ENCODE results near the gene PHIP. TPM values are rescaled to one million over a fixed set of nuclear protein-coding genes. Genes with fewer than 3 reads are reported as not detected.

PHIP gene
- total RNA-seq, 1 donor from 2014 or later: 60.0 TPM

DNA sequence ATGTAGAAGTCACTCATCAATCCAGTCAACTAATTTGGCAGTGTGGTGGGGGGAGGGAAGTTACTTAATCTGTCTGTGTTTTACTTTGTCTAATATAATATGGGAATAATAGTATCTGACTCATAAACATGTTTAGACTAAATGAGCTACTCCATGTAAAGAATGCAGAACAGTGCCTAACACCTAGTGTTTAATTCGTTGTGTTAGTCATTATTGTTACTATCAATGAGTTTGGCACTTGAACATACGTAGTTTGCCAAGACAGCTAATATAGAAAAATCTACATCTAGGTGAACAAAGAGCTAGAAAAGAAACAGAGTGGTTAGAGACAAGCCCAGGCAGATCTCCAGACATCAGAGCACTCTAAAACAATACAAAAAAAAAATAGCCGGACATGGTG lies 161.6 kb downstream of the PHIP start:
- DNase-seq: no peak

DNA sequence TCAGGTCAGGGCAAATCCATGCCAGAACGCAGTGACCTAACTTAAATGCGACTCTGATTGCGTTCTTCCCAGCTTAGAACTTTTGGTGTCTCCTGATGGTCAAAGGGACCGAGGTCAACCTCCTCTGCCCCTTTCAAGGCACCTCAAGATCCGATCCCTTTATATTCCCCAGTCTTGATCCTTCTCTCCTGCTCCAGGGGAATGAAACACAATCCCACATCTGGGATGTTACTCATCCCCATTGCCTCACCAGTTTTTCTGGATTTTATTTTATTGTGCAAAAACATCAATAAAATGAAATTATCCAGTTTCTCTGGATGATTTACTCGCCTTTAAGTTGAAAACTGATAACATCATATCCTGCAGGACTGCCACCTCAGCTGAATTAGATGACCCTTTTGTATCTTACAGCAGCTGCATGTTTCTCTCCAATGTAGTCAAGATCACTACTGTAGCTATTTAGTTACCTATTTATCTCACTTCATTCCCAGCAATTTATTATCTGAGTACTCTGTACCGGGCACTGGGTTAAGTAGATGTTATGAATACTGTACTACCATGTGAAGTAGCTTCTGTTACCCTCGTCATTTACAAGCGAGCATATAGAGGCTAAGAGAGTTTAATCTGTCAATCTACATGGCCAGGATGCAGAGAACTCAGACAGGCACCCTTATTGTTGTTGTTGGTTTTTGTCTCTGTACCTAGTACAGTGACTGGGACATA lies 166.7 kb downstream of the PHIP start:
- Mint-ChIP-seq H3K27ac (ENCODE audit: unreplicated experiment) (no peak overlapping the region), H3K27me3 (ENCODE audit: unreplicated experiment) (peaks cover 6% of the 10 kb centered on the region), H3K4me3 (ENCODE audit: unreplicated experiment) (peak overlapping the region; percentile 89), H3K36me3 (ENCODE audit: unreplicated experiment) (peaks cover 18% of the 10 kb centered on the region), H3K4me1 (ENCODE audit: low read depth, unreplicated experiment) (peaks cover 3% of the 10 kb centered on the region), H3K9me3 (ENCODE audit: unreplicated experiment) (peaks cover 3% of the 10 kb centered on the region)
- no peak for DNase-seq
- TF ChIP-seq, protein P1, sequence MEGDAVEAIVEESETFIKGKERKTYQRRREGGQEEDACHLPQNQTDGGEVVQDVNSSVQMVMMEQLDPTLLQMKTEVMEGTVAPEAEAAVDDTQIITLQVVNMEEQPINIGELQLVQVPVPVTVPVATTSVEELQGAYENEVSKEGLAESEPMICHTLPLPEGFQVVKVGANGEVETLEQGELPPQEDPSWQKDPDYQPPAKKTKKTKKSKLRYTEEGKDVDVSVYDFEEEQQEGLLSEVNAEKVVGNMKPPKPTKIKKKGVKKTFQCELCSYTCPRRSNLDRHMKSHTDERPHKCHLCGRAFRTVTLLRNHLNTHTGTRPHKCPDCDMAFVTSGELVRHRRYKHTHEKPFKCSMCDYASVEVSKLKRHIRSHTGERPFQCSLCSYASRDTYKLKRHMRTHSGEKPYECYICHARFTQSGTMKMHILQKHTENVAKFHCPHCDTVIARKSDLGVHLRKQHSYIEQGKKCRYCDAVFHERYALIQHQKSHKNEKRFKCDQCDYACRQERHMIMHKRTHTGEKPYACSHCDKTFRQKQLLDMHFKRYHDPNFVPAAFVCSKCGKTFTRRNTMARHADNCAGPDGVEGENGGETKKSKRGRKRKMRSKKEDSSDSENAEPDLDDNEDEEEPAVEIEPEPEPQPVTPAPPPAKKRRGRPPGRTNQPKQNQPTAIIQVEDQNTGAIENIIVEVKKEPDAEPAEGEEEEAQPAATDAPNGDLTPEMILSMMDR (IDR thresholded peaks at IDR 0.05; ENCODE audit: partially characterized antibody, unreplicated experiment): no peak

More for the DNA sequence above, 161.6 kb downstream of the PHIP start:
- no peaks in the 10 kb centered on the region for H3K4me1 Mint-ChIP-seq (ENCODE audit: low read depth, unreplicated experiment)
- peaks cover 16% of the 10 kb centered on the region for H3K9me3 Mint-ChIP-seq (ENCODE audit: unreplicated experiment)
- H3K27ac Mint-ChIP-seq (ENCODE audit: unreplicated experiment): no peak overlapping the region
- H3K4me3 Mint-ChIP-seq (ENCODE audit: unreplicated experiment): no peak overlapping the region
- peaks cover 38% of the 10 kb centered on the region for H3K36me3 Mint-ChIP-seq (ENCODE audit: unreplicated experiment)
- H3K27me3 Mint-ChIP-seq (ENCODE audit: unreplicated experiment): no peaks in the 10 kb centered on the region
- TF ChIP-seq, protein P1 (IDR thresholded peaks at IDR 0.05; ENCODE audit: partially characterized antibody, unreplicated experiment): no peak

DNA sequence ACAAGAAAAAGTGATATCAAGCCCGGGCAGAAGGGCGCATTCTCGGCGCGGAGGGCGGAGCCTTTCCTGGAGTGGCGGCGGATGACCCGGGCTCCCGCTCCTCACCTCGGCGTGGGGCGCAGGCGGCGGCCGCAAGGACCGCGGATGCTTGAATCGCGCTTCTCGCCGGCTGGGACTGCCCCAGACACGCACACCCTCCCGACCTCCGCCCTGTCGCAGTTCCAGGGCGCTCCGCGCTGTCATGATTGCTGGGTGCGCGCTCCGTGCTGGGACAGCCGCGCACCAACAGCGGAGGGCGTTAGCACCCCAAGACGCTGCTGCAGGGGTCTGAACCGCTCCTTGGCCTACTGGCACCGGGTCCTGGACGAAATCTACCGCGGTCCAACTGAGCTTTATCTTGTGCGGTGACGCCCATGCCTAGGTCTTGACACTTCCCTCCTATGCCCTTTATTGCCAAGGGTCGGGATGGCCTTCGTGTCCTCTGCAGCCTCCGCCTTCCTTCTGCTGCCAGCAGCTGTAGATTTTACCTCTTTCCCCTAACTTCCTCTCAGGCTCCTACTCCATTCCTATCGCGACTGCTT lies 167.4 kb downstream of the PHIP start:
- H3K9me3 Mint-ChIP-seq (ENCODE audit: unreplicated experiment): peaks cover 2% of the 10 kb centered on the region
- peaks cover 3% of the 10 kb centered on the region for H3K4me1 Mint-ChIP-seq (ENCODE audit: low read depth, unreplicated experiment)
- DNase-seq: peak; percentile 67
- peaks cover 11% of the 10 kb centered on the region for H3K36me3 Mint-ChIP-seq (ENCODE audit: unreplicated experiment)
- TF ChIP-seq, protein P1 (IDR thresholded peaks at IDR 0.05; ENCODE audit: partially characterized antibody, unreplicated experiment): no peak
- peak overlapping the region; percentile 89 for H3K4me3 Mint-ChIP-seq (ENCODE audit: unreplicated experiment)
- H3K27me3 Mint-ChIP-seq (ENCODE audit: unreplicated experiment): peaks cover 6% of the 10 kb centered on the region
- H3K27ac Mint-ChIP-seq (ENCODE audit: unreplicated experiment): no peak overlapping the region

DNA sequence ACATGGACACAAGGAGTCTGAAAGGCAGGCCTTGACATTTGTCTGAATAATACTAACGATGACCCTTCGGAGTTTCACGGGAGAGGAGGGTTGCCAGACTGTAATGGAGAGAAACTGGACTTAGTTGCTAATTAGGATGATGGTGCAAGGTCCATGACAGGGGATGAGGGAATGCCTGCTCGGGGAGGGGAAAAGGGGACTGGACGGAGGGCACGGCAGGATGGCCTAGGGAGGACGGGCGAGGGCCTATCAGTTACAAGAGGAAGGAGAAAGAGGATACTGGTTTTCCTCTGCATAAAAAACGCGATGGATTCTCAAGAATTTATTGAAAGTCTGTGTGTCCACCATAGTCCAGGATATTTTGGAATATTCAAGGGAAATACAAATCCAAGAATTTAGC lies 168.0 kb downstream of the PHIP start:
- H3K27ac Mint-ChIP-seq (ENCODE audit: unreplicated experiment): peak overlapping the region; percentile 31

More for the DNA sequence above, 168.0 kb downstream of the PHIP start:
- H3K27me3 Mint-ChIP-seq (ENCODE audit: unreplicated experiment): peaks cover 7% of the 10 kb centered on the region
- DNase-seq: no peak
- TF ChIP-seq, protein P1 (IDR thresholded peaks at IDR 0.05; ENCODE audit: partially characterized antibody, unreplicated experiment): no peak
- peak overlapping the region; percentile 86 for H3K4me3 Mint-ChIP-seq (ENCODE audit: unreplicated experiment)
- H3K4me1 Mint-ChIP-seq (ENCODE audit: low read depth, unreplicated experiment): peaks cover 3% of the 10 kb centered on the region
- no peaks in the 10 kb centered on the region for H3K9me3 Mint-ChIP-seq (ENCODE audit: unreplicated experiment)
- H3K36me3 Mint-ChIP-seq (ENCODE audit: unreplicated experiment): peaks cover 9% of the 10 kb centered on the region

All from glutamatergic neuron (in vitro differentiated cells).